DND-41 (cell line): ENCODE data around the gene ACTA2.

ENCODE experiments used
- EZH2 ChIP-seq: IDR thresholded peaks from 3 replicates; pipeline ENCODE4 v1.6.1; 2012; ENCODE audit warnings: borderline replicate concordance, low read depth, mild to moderate bottlenecking, moderate library complexity, low read length, inconsistent platforms; ENCODE audit not compliant: severe bottlenecking
- TF ChIP-seq, protein P1 (sequence below): IDR thresholded peaks from 2 replicates; pipeline ENCODE4 v1.5.1; 2012; ENCODE audit warnings: borderline replicate concordance, low read length, moderate library complexity, mild to moderate bottlenecking; ENCODE audit not compliant: poor library complexity, severe bottlenecking; ENCODE audit errors: extremely low read depth

DNA sequence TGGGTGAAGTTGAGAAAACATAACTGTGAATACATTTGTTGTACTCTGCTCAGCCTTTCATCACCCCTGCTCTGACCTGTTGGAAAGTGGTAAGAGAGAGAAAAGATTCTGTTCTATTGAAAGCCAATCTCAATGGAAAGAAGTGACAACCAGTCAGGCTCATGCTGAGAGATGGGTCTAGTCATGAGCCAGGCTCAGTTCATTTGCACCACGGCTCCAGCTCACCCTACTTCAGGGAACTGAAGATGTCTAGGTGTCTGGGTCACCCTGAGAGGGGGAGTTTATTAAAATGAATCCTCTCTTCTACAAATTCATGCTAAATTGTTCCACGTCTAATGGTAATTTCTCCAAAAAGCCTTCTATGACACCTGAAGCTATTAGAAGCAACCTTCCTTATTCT, 25.9 kb upstream of the ACTA2 start:
- TF ChIP-seq, protein P1, sequence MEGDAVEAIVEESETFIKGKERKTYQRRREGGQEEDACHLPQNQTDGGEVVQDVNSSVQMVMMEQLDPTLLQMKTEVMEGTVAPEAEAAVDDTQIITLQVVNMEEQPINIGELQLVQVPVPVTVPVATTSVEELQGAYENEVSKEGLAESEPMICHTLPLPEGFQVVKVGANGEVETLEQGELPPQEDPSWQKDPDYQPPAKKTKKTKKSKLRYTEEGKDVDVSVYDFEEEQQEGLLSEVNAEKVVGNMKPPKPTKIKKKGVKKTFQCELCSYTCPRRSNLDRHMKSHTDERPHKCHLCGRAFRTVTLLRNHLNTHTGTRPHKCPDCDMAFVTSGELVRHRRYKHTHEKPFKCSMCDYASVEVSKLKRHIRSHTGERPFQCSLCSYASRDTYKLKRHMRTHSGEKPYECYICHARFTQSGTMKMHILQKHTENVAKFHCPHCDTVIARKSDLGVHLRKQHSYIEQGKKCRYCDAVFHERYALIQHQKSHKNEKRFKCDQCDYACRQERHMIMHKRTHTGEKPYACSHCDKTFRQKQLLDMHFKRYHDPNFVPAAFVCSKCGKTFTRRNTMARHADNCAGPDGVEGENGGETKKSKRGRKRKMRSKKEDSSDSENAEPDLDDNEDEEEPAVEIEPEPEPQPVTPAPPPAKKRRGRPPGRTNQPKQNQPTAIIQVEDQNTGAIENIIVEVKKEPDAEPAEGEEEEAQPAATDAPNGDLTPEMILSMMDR = no peak
- no peak for TF ChIP-seq EZH2
